AG04450 (cell line): Measurements from ENCODE around the gene IFI30. TPM values are rescaled to one million over a fixed set of nuclear protein-coding genes. Genes with fewer than 3 reads are reported as not detected.

Experiments used
- CTCF ChIA-PET: fragments of 300-600, 350-600 bp; formaldehyde crosslinking; extraction: SDS; loops from one replicate; lab custom pipeline; 2022; ENCODE audit warnings: antibody characterized with exemption, inconsistent platforms; lab: Charles Lee
- POLR2A ChIA-PET: fragments of 350-600 bp; formaldehyde crosslinking; extraction: SDS; loops from one replicate; lab custom pipeline; 2021; ENCODE audit warnings: antibody characterized with exemption, inconsistent platforms; lab: Yijun Ruan, JAX
- DNase-seq: peaks from one replicate; pipeline ENCODE4 v3.0.0-alpha.2; 2011; ENCODE audit warnings: low read depth, low spot score
- H3K27ac ChIP-seq: one replicate; pipeline ENCODE4 v1.5.1; 2012; ENCODE audit warnings: low read depth, low read length, control low read depth
- H3K27me3 ChIP-seq: one replicate; pipeline ENCODE4 v1.6.0; 2012; ENCODE audit warnings: low read length; ENCODE audit not compliant: control insufficient read depth, insufficient read depth
- H3K4me3 ChIP-seq: 2 replicates; pipeline ENCODE4 v1.5.1; 2011; ENCODE audit warnings: mild to moderate bottlenecking, low read depth, low read length, control low read depth
- H3K9me3 ChIP-seq: 2 replicates; pipeline ENCODE4 v1.5.1; 2012; ENCODE audit warnings: low read length; ENCODE audit not compliant: control insufficient read depth, insufficient read depth
- CTCF ChIP-seq: IDR thresholded peaks from 2 replicates; pipeline ENCODE4 v1.5.1; 2011; ENCODE audit warnings: low read depth, low read length, control low read depth, inconsistent platforms
- polyA plus RNA-seq: library from polyadenylated mRNA; depleted of rRNA; stranded (reverse); fragments of >200 nt; gene quantifications from 2 replicates; pipeline ENCODE4 v1.2.3, GENCODE V29; 2011

IFI30 gene
- polyA plus RNA-seq, 1 experiment = 6.9 TPM

- ChIA-PET POLR2A (interaction anchor here (1.0 kb wide), 1 partner anchor 42 kb away, joined by 4 read pairs; the partner anchor contains the start of gene MPV17L2), CTCF (interaction anchor here (1.0 to 2.6 kb wide), 7 partner anchors 9 to 143 kb away, joined by 3 to 20 read pairs (median 7); partner anchors contain the start of gene ARRDC2)
- no peak for TF ChIP-seq CTCF
- Histone ChIP-seq H3K4me3 (no peak overlapping the region), H3K27me3 (no peaks in the 10 kb centered on the region), H3K9me3 (no peaks in the 10 kb centered on the region; the same call in 1 of the 2 replicates), H3K27ac (peak overlapping the region; percentile 94)
- DNase-seq = no peak
Measured at GRCh38 chr19:18150776-18151624, 22.6 kb upstream of the IFI30 start.

GRCh38 chr19:18152442-18152816 lies 21.2 kb upstream of the IFI30 start:
- ChIA-PET POLR2A (interaction anchor here (0.5 to 1.0 kb wide), 6 partner anchors 29 to 128 kb away, joined by 3 to 6 read pairs (median 4); partner anchors contain the start of genes MPV17L2 and RAB3A), CTCF (interaction anchor here (0.8 to 2.6 kb wide), 6 partner anchors 9 to 145 kb away, joined by 7 to 20 read pairs (median 9); partner anchors contain the start of gene ARRDC2)
- TF ChIP-seq CTCF = peak; percentile 69
- peak overlapping the region; percentile 69 for H3K4me3 ChIP-seq
- peak; percentile 95 for DNase-seq
- H3K27me3 ChIP-seq = no peaks in the 10 kb centered on the region
- H3K9me3 ChIP-seq = no peaks in the 10 kb centered on the region; the same call in 1 of the 2 replicates
- H3K27ac ChIP-seq = peak overlapping the region; percentile 94

GRCh38 chr19:18152817-18153555 lies 20.6 kb upstream of the IFI30 start, which contains the start of gene PIK3R2:
TSS of gene PIK3R2 (plus strand) at chr19:18153163. CDS start at chr19:18155880, 2,717 bp downstream.
- POLR2A ChIA-PET = interaction anchor here (0.5 to 1.0 kb wide), 2 partner anchors 29 to 51 kb away, joined by 3 to 5 read pairs; partner anchors contain the start of gene RAB3A
- CTCF ChIA-PET = interaction anchor here (0.8 to 2.6 kb wide), 4 partner anchors 8 to 145 kb away, joined by 7 to 20 read pairs (median 9); partner anchors contain the start of gene ARRDC2
- H3K9me3 ChIP-seq = no peaks in the 10 kb centered on the region; the same call in 1 of the 2 replicates
- H3K4me3 ChIP-seq = peak within 1 kb of the TSS; percentile 89
- peak within 1 kb of the TSS; percentile 94 for H3K27ac ChIP-seq
- no peaks in the 10 kb centered on the region for H3K27me3 ChIP-seq
- DNase-seq = peak; percentile 97
- no peak for TF ChIP-seq CTCF

- CTCF ChIA-PET = no interaction called here
- no peak for TF ChIP-seq CTCF
- POLR2A ChIA-PET = no interaction called here
Measured at GRCh38 chr19:18153556-18154134, 20.0 kb upstream of the IFI30 start.

More at GRCh38 chr19:18153556-18154134, 20.0 kb upstream of the IFI30 start:
- H3K4me3 ChIP-seq = peak overlapping the region; percentile 89
- H3K27ac ChIP-seq = no peak overlapping the region
- H3K9me3 ChIP-seq = no peaks in the 10 kb centered on the region; the same call in 1 of the 2 replicates
- H3K27me3 ChIP-seq = no peaks in the 10 kb centered on the region
- DNase-seq = no peak
